Activated CD4-positive, CD25-positive, alpha-beta regulatory T cell treated with anti-CD3 and anti-CD28 coated beads, Interleukin-2, amount 50 U/mL, for 16 hours (primary cell): Measurements from ENCODE around the gene CSN2.
"Not testable (repeated sequence)": the region's sequence is repeated elsewhere in the genome, so short reads cannot be mapped to it uniquely, and the experiment has no call there.

Experiments used
- DNase-seq: peaks from one replicate; pipeline ENCODE4 v3.0.0-alpha.2; 2020; ENCODE audit warnings: low read depth, low spot score

Gene CSN2

DNA sequence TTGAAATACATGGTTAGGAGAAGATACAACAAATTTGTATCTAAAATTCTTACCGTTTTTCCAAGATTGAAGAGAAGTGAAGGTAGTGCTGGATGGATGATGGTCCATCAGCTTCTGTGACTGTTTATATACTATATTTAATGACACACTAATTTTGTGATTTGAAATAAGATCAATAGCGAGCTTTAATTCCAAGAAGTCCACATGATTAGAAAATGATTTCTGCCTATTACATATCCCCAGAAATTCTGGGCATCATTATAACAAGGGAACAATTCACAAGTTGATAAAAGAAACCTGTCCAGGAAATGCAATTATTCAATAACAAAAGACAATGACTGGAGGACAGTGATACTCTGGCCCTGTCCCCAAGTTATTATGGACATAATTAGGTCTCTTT is at the start of gene CSN2:
Gene CSN2, minus strand, starts transcription at position 101 of the 400 bp plus-strand sequence. CDS start 4,733 bp downstream, outside the sequence.
- no peak for DNase-seq

DNA sequence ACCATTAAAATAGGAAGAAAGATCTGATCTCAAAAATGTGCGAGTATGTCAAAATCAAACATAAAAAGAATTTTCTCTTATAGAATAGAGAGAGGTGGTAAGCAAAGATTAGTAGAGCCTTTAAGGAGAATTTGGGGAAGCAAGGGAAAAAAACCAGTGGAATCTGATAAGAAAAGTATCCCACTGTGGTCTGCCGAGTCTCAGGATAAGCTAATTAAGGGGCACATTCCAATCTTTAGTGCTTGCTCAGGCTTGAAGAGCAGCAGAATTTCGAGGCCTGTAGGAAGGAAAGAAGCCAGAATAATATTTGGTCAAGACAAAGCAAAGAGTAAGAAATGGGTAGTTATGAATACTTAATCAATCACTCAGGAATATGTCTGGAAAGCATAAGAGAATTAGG is 43.2 kb upstream of the CSN2 start:
- no peak for DNase-seq

GRCh38 chr4:70002507-70002906 is 37.0 kb upstream of the CSN2 start:
- no peak for DNase-seq

GRCh38 chr4:70000711-70001110 is 35.2 kb upstream of the CSN2 start:
- DNase-seq, result no peak

GRCh38 chr4:69999420-69999819 is 33.9 kb upstream of the CSN2 start:
- DNase-seq, result no peak

GRCh38 chr4:69995526-69996016 is 30.0 kb upstream of the CSN2 start, which contains the start of gene STATH:
STATH (plus strand) TSS chr4:69995966; CDS start chr4:69998438, 2,472 bp downstream.
- no peak for DNase-seq

- DNase-seq, result no peak
Observed at GRCh38 chr4:69994782-69995181, 29.3 kb upstream of the CSN2 start.

DNA sequence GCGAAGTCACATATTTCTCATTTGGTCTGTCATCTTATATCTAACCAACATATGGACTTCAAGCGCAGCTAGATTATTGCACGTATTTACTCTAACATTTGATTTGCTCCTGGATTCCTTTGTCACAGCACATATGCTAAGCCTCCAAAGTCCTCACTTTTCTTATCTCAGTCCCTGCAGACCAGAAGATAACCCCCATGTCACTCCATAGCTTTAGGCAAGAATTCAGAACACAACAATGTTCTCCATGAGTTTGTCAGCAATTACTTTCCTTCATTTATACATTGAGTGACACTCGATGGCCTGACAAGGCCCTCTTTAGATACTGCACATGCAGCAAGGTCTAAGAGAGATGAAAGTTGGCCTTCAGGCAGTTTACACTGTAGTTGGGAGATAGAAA is 25.5 kb upstream of the CSN2 start:
- no peak for DNase-seq

DNA sequence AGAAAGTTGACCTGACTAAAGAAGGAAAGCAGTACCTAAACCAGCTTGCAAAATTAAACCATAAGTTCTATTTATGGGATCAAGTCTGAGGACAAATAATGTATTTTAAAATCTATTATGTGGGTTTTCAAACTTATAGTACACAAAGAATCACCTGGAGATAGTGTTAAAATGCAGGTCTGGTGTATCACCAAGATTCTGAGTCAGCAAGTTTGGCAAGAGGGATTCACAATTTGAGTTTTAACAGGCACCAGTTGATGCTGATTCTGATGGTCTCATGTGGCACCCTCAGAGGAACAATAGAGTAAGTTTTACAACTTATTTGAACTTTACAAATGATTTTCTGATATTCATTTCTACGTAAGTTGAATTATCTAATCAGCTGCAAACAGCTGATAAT is 21.1 kb upstream of the CSN2 start:
- DNase-seq, result no peak

GRCh38 chr4:69984030-69984443 is 18.5 kb upstream of the CSN2 start:
- DNase-seq, result no peak

DNA sequence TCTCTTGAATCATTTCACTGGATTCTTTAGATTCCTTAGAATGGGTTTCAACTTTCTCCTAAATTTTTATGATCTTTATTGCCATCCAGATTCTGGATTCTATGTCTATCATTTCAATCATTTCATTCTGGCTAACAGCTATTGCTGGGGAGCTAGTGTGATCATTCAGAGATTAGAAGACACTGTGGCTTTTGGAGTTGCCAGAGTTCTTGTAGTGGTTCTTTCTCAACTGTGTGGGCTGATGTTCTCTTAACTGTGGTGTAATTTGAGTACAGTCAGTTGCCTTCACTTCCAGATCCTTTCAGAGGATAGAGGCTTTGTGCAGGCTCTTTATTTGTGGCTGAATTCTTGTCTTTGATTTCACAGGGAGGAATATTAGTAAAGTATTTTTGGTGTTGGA is 12.1 kb upstream of the CSN2 start:
- no peak for DNase-seq

- no peak for DNase-seq
Observed at GRCh38 chr4:69974631-69975030, 9.1 kb upstream of the CSN2 start.

GRCh38 chr4:69970071-69970470 is 4.5 kb upstream of the CSN2 start:
- DNase-seq, result no peak

DNA sequence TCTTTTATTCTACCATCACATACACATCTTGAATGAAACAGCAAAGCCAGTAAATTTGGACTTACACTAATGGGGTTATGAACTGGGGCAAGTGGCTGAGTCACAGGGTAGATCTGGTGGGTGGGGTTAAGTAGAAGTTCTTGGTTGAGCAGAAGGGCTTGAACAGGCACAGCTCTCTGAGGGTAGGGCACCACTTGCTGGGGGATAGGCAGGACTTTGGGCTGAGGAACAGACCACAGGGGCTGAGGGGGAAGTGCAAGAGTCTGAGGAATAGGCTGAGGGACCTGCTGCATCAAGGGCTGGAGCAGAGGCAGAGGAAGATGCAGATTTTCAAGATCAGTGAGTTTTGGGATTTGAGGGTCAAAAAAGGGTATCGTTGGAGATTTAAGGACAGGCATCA is 8.3 kb downstream of the CSN2 start:
- DNase-seq, result no peak

GRCh38 chr4:69951602-69952001 is 13.9 kb downstream of the CSN2 start:
- DNase-seq, result no peak

- DNase-seq, result no peak
Observed at GRCh38 chr4:69936566-69936965, 29.0 kb downstream of the CSN2 start.

DNA sequence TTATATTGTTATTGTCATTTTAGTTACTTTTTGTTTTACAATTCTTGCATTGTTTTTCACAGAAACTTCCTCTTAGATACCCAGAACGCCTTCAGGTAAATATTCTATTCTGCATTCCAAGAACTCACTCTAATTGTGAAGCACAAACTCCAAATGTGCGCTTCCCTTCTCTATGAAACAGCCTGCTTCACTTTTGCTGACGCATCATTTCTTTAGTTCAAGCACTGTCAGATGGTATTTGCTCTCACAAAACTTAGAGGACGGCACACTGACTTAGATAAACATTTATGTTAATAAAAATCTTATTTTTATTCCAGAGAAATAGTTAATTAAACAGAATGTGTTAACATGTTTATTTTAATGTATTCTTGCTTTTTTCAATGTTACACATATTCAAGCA is 31.4 kb downstream of the CSN2 start:
- no peak for DNase-seq

DNA sequence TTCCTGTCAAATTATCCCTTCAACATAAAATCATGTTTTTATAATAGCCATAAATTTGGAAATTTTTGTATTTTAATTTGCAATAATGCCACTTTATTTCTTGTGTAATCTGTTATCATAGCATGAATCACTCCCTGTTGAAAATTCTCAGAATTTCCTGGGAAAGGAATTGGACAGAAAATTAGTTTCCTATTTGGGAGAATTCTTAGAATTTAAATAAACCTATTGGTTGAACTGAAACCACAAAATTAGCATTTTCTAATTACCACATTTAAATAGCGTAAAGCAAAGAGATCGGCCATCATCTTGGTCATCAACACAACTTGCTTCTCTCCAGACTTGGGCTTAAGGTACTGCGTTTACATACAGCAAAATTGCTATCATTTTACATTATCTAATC is 34.8 kb downstream of the CSN2 start, which contains the start of gene CSN1S1:
Gene CSN1S1, plus strand, starts transcription at position 301 of the 400 bp plus-strand sequence. CDS start 1,488 bp downstream, outside the sequence.
- no peak for DNase-seq

- not testable (repeated sequence) for DNase-seq
Observed at GRCh38 chr4:69923782-69924410, 41.6 kb downstream of the CSN2 start.

DNA sequence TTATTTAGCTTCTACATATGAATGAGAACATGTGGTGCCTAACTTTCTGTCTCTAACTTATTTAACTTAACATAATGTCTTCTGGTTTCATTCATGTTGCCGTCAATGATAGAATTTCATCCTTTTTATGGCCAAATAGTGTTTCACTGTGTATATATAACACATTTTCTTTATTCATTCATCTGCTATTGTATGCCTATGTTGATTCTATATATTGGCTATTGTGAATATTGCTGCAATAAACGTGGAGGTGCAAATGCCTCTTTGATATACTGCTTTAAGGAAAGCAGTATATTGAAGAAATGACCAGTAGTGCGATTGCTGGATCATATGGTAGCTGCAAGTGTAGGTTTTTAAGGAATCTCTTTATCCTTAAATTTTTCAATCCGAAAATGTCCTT is 44.7 kb downstream of the CSN2 start:
- no peak for DNase-seq

- no peak for DNase-seq
Observed at GRCh38 chr4:69910016-69910782, 55.3 kb downstream of the CSN2 start.

GRCh38 chr4:69909195-69909594 is 56.3 kb downstream of the CSN2 start:
- no peak for DNase-seq

GRCh38 chr4:69907151-69907550 is 58.4 kb downstream of the CSN2 start:
- DNase-seq, result no peak
